SH-SY5Y (cell line): ENCODE results near the gene SOX15.

Experiments
- GATA2 ChIP-seq: IDR thresholded peaks from 2 replicates; pipeline ENCODE4 v1.6.1; 2011; ENCODE audit warnings: mild to moderate bottlenecking, low read depth, low read length
- GATA3 ChIP-seq: IDR thresholded peaks from 2 replicates; pipeline ENCODE4 v1.6.1; 2011; ENCODE audit warnings: low read depth, mild to moderate bottlenecking, low read length, moderate library complexity

DNA sequence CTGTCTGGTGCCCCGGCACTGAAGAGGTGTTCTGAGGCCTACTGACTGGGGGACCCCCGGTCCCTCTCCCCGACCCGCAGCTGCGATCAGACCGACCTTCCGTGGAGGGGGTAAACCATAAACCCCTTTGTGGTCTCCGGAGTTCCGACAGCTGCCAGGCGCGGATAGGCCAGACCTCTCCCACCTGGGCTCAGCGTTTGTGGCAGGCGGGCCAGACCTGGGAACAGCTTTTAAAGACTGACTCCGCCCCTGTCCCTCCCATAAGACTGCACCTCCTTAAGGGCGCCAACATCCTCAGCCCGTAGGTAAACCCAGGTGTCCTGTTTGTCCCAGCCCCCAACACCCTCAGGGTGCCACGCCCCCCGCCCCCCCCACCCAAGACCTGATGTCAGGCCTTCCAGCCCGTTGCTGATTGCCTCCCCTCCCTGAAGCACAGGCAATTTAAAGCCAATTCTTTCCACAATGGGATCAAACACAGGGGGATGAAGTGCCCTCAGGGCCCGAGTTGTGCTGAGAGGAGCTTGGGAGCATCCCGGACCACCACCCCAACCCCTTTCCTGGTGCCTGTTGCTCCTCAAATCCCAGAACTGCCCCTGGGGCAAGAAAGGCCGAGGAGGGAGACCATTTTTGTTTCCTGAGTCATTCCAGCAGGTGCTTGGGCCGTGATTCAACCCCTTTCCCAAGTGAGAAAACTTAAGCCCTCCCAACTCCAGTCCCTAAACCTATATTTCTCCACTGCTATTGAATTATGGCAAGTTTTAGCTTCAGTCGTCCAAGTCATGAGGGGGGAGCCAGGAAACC lies at the start of gene SOX15:
- TF ChIP-seq GATA3: no peak
- TF ChIP-seq GATA2: no peak
